Measurements from ENCODE around the gene CEP164. TPM values are rescaled to one million over a fixed set of nuclear protein-coding genes. Genes with fewer than 3 reads are reported as not detected.

Gene CEP164
- polyA plus RNA-seq, 2 donors, result 8.0 to 19.8 TPM

DNA sequence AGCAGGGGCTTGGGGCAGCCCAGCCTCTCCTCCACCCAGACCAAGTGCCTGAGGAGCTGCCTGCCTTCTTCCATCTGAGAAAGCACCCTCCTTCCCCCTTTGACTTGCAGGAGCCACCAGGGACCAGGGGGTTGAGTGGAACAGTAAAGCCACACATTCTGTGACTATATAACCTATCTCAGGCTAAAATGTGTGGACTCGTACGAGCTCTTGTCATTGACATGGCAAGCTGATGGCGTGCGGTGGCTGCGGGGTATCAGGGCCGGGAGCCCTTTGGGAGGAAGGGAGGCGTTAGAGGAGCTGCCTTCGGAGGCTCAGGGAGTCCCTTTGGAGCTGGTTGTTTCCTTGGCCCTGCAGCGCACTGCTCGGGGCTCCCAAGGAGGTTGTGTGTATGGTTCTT lies 84.5 kb downstream of the CEP164 start:
- Histone ChIP-seq H3K36me3 (ENCODE audit: control insufficient read depth in 2 of 2, insufficient read depth in 2 of 2, low read length in 1 of 2) (peaks cover 21 to 22% of the 10 kb centered on the region in 2 donors), H3K4me3 (ENCODE audit: low read depth in 1 of 2, low read length in 2 of 2) (no peak overlapping the region), H3K9me3 (ENCODE audit: control insufficient read depth in 2 of 2, insufficient read depth in 1 of 2, low read depth in 1 of 2, low read length in 1 of 2) (no peaks in the 10 kb centered on the region), H3K4me1 (ENCODE audit: control insufficient read depth in 2 of 2, insufficient read depth in 2 of 2, low read length in 1 of 2) (no peaks in the 10 kb centered on the region), H3K27ac (ENCODE audit: low read depth in 2 of 2, low read length in 1 of 2) (no peak overlapping the region), H3K27me3 (ENCODE audit: control insufficient read depth in 1 of 2, insufficient read depth in 2 of 2, low read length in 2 of 2) (no peaks in the 10 kb centered on the region)
- 87 to 96% methylated on average over 10 of the region's 10 CpGs for WGBS, 2 donors

DNA sequence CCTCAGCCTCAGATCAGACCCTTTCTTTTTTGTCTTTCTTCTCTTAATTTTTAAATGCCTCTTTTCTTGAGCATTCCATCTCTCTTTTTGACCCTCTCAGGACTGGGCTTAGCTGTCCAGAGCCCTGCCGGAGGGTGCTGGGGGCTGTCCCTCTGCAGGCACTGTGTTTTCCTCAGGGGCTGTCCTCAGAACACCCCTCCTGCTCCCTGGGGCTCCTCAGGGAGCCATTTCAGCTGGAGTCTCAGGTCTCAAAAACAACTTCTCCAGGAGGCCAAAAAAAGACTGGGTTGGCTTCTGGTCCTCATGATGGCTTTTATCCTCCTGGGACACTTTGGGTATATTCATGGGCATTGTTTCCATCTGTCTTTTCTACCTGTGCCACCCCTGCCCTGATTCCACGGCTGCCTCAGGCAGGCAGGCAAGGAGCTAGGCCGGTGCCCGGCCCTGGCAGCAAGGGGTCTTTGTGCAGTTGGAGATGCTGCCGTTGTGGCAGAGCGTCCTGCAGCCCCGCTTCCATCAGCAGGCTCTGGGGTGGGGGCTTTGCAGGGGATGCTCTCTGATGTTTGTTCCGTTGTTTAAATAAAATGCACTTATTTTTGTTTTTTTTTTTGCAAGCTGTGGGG lies 85.1 kb downstream of the CEP164 start:
- H3K4me3 ChIP-seq (ENCODE audit: low read depth in 1 of 2, low read length in 2 of 2), result no peak overlapping the region
- H3K27ac ChIP-seq (ENCODE audit: low read depth in 2 of 2, low read length in 1 of 2), result no peak overlapping the region
- H3K36me3 ChIP-seq (ENCODE audit: control insufficient read depth in 2 of 2, insufficient read depth in 2 of 2, low read length in 1 of 2), result peaks cover 20 to 22% of the 10 kb centered on the region in 2 donors
- no peaks in the 10 kb centered on the region for H3K27me3 ChIP-seq (ENCODE audit: control insufficient read depth in 1 of 2, insufficient read depth in 2 of 2, low read length in 2 of 2)
- 87 to 95% methylated on average over 8 of the region's 8 CpGs for WGBS, 2 donors
- no peaks in the 10 kb centered on the region for H3K9me3 ChIP-seq (ENCODE audit: control insufficient read depth in 2 of 2, insufficient read depth in 1 of 2, low read depth in 1 of 2, low read length in 1 of 2)
- H3K4me1 ChIP-seq (ENCODE audit: control insufficient read depth in 2 of 2, insufficient read depth in 2 of 2, low read length in 1 of 2), result no peaks in the 10 kb centered on the region

DNA sequence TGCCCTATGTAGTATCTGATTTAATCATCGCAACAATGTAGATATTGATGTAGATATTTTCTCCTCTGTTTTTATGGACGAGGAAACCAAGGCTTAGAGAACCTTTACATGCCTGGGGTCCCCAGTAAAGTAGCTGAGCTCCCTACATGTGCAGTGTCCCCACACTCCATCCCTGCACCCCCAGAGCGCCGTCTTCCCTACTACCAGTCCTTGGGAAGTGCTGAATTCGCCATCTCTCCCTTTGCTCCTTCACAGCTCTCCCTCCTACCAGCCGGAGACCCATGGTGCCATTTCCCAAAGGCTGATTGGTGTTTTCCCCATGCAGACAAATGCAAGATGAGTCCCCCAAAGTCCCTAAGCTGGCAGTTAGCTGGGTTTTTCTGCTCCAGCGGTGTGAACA lies 86.0 kb downstream of the CEP164 start:
- H3K27me3 ChIP-seq (ENCODE audit: control insufficient read depth in 1 of 2, insufficient read depth in 2 of 2, low read length in 2 of 2), result no peaks in the 10 kb centered on the region
- no peaks in the 10 kb centered on the region for H3K4me1 ChIP-seq (ENCODE audit: control insufficient read depth in 2 of 2, insufficient read depth in 2 of 2, low read length in 1 of 2)
- no peak overlapping the region for H3K27ac ChIP-seq (ENCODE audit: low read depth in 2 of 2, low read length in 1 of 2)
- H3K9me3 ChIP-seq (ENCODE audit: control insufficient read depth in 2 of 2, insufficient read depth in 1 of 2, low read depth in 1 of 2, low read length in 1 of 2), result no peaks in the 10 kb centered on the region
- peaks cover 13 to 19% of the 10 kb centered on the region in 2 donors for H3K36me3 ChIP-seq (ENCODE audit: control insufficient read depth in 2 of 2, insufficient read depth in 2 of 2, low read length in 1 of 2)
- 95 to 98% methylated on average over 7 of the region's 7 CpGs for WGBS, 2 donors
- H3K4me3 ChIP-seq (ENCODE audit: low read depth in 1 of 2, low read length in 2 of 2), result no peak overlapping the region

DNA sequence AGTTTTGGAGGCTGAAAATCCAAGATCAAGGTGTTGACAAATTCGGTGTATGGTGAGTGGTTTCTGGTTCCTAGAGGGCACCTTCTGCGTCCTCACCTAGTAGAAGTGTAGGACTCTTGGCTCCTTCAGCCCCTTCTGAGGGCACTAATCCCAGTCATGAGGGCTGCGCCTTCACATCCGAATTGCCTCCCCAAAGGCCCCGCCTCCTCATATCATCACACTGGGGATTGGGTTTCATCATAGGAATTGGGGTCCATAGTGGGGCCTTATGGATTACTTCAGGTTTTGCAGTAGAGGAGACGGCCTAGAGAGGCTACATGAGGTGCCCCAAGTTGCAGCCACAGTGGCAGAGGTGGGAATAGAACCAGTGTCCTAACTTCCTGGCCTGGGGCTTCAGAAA lies 87.1 kb downstream of the CEP164 start:
- Histone ChIP-seq H3K4me1 (ENCODE audit: control insufficient read depth in 2 of 2, insufficient read depth in 2 of 2, low read length in 1 of 2) (no peaks in the 10 kb centered on the region), H3K9me3 (ENCODE audit: control insufficient read depth in 2 of 2, insufficient read depth in 1 of 2, low read depth in 1 of 2, low read length in 1 of 2) (no peaks in the 10 kb centered on the region), H3K36me3 (ENCODE audit: control insufficient read depth in 2 of 2, insufficient read depth in 2 of 2, low read length in 1 of 2) (peaks cover 7 to 8% of the 10 kb centered on the region in 2 donors), H3K4me3 (ENCODE audit: low read depth in 1 of 2, low read length in 2 of 2) (no peak overlapping the region), H3K27me3 (ENCODE audit: control insufficient read depth in 1 of 2, insufficient read depth in 2 of 2, low read length in 2 of 2) (no peaks in the 10 kb centered on the region), H3K27ac (ENCODE audit: low read depth in 2 of 2, low read length in 1 of 2) (no peak overlapping the region)
- WGBS, 2 donors, result 93 to 95% methylated on average over 6 of the region's 6 CpGs

GRCh38 chr11:117415358-117415896 lies 87.8 kb downstream of the CEP164 start:
- Histone ChIP-seq H3K27me3 (ENCODE audit: control insufficient read depth in 1 of 2, insufficient read depth in 2 of 2, low read length in 2 of 2) (no peaks in the 10 kb centered on the region), H3K4me3 (ENCODE audit: low read depth in 1 of 2, low read length in 2 of 2) (no peak overlapping the region), H3K36me3 (ENCODE audit: control insufficient read depth in 2 of 2, insufficient read depth in 2 of 2, low read length in 1 of 2) (peaks cover 7% of the 10 kb centered on the region in 2 donors), H3K27ac (ENCODE audit: low read depth in 2 of 2, low read length in 1 of 2) (no peak overlapping the region), H3K4me1 (ENCODE audit: control insufficient read depth in 2 of 2, insufficient read depth in 2 of 2, low read length in 1 of 2) (no peaks in the 10 kb centered on the region), H3K9me3 (ENCODE audit: control insufficient read depth in 2 of 2, insufficient read depth in 1 of 2, low read depth in 1 of 2, low read length in 1 of 2) (no peaks in the 10 kb centered on the region)
- WGBS, 2 donors, result 67 to 78% methylated on average over 8 of the region's 8 CpGs

DNA sequence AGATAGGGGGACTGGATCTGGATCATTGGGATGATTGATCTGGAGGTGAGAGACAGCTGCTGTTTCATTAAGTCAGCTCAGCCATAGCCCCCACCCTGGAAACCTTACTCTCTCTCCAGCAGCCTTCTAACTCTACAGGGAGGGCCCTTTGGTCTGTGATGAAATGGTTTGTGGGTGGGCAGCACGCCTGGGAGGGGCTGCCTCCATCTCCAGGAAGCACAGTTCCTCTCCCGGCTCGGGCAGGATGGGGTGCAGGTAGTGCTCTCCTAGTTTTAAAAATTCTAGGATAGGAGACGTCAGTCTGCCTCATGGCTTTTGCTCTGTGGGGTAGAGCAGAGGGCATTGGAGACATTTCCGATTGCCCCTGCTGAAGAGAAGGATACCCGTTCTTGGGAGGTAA lies 89.7 kb downstream of the CEP164 start:
- Histone ChIP-seq H3K9me3 (ENCODE audit: control insufficient read depth in 2 of 2, insufficient read depth in 1 of 2, low read depth in 1 of 2, low read length in 1 of 2) (no peaks in the 10 kb centered on the region), H3K27me3 (ENCODE audit: control insufficient read depth in 1 of 2, insufficient read depth in 2 of 2, low read length in 2 of 2) (no peaks in the 10 kb centered on the region), H3K36me3 (ENCODE audit: control insufficient read depth in 2 of 2, insufficient read depth in 2 of 2, low read length in 1 of 2) (no peaks in the 10 kb centered on the region), H3K4me3 (ENCODE audit: low read depth in 1 of 2, low read length in 2 of 2) (no peak overlapping the region), H3K27ac (ENCODE audit: low read depth in 2 of 2, low read length in 1 of 2) (no peak overlapping the region), H3K4me1 (ENCODE audit: control insufficient read depth in 2 of 2, insufficient read depth in 2 of 2, low read length in 1 of 2) (no peaks in the 10 kb centered on the region)
- WGBS, 2 donors, result 54 to 59% methylated on average over 6 of the region's 6 CpGs

- Histone ChIP-seq H3K4me3 (ENCODE audit: low read depth in 1 of 2, low read length in 2 of 2) (no peak overlapping the region), H3K9me3 (ENCODE audit: control insufficient read depth in 2 of 2, insufficient read depth in 1 of 2, low read depth in 1 of 2, low read length in 1 of 2) (no peaks in the 10 kb centered on the region), H3K4me1 (ENCODE audit: control insufficient read depth in 2 of 2, insufficient read depth in 2 of 2, low read length in 1 of 2) (no peaks in the 10 kb centered on the region), H3K27ac (ENCODE audit: low read depth in 2 of 2, low read length in 1 of 2) (no peak overlapping the region), H3K27me3 (ENCODE audit: control insufficient read depth in 1 of 2, insufficient read depth in 2 of 2, low read length in 2 of 2) (no peaks in the 10 kb centered on the region), H3K36me3 (ENCODE audit: control insufficient read depth in 2 of 2, insufficient read depth in 2 of 2, low read length in 1 of 2) (no peaks in the 10 kb centered on the region)
- 86 to 91% methylated on average over 12 of the region's 12 CpGs for WGBS, 2 donors
Observed at GRCh38 chr11:117417856-117418255, 90.2 kb downstream of the CEP164 start.

- WGBS, 2 donors, result 89% methylated on average over 12 of the region's 12 CpGs
- no peak overlapping the region for H3K27ac ChIP-seq (ENCODE audit: low read depth in 2 of 2, low read length in 1 of 2)
- H3K9me3 ChIP-seq (ENCODE audit: control insufficient read depth in 2 of 2, insufficient read depth in 1 of 2, low read depth in 1 of 2, low read length in 1 of 2), result no peaks in the 10 kb centered on the region
- no peaks in the 10 kb centered on the region for H3K27me3 ChIP-seq (ENCODE audit: control insufficient read depth in 1 of 2, insufficient read depth in 2 of 2, low read length in 2 of 2)
- no peaks in the 10 kb centered on the region for H3K36me3 ChIP-seq (ENCODE audit: control insufficient read depth in 2 of 2, insufficient read depth in 2 of 2, low read length in 1 of 2)
- no peaks in the 10 kb centered on the region for H3K4me1 ChIP-seq (ENCODE audit: control insufficient read depth in 2 of 2, insufficient read depth in 2 of 2, low read length in 1 of 2)
- no peak overlapping the region for H3K4me3 ChIP-seq (ENCODE audit: low read depth in 1 of 2, low read length in 2 of 2)
Observed at GRCh38 chr11:117418737-117419481, 91.3 kb downstream of the CEP164 start.

GRCh38 chr11:117419482-117420142 lies 92.0 kb downstream of the CEP164 start:
- H3K27ac ChIP-seq (ENCODE audit: low read depth in 2 of 2, low read length in 1 of 2), result no peak overlapping the region
- no peaks in the 10 kb centered on the region for H3K36me3 ChIP-seq (ENCODE audit: control insufficient read depth in 2 of 2, insufficient read depth in 2 of 2, low read length in 1 of 2)
- no peaks in the 10 kb centered on the region for H3K9me3 ChIP-seq (ENCODE audit: control insufficient read depth in 2 of 2, insufficient read depth in 1 of 2, low read depth in 1 of 2, low read length in 1 of 2)
- no peaks in the 10 kb centered on the region for H3K4me1 ChIP-seq (ENCODE audit: control insufficient read depth in 2 of 2, insufficient read depth in 2 of 2, low read length in 1 of 2)
- no peak overlapping the region for H3K4me3 ChIP-seq (ENCODE audit: low read depth in 1 of 2, low read length in 2 of 2)
- WGBS, 2 donors, result 76 to 79% methylated on average over 12 of the region's 12 CpGs
- H3K27me3 ChIP-seq (ENCODE audit: control insufficient read depth in 1 of 2, insufficient read depth in 2 of 2, low read length in 2 of 2), result no peaks in the 10 kb centered on the region

All from esophagus (tissue), 2 donors.